HEK293 (cell line): ENCODE data around the gene FAM120C.

Experiments
- BCL6B ChIP-seq: fragments of 450-650 bp; formaldehyde crosslinking; IDR thresholded peaks from 2 replicates; pipeline ENCODE4 v1.5.1; 2017; ENCODE audit warnings: missing biosample characterization, missing genetic modification characterization
- CTCF ChIP-seq: fragments of 450-650 bp; formaldehyde crosslinking; IDR thresholded peaks from 2 replicates; pipeline ENCODE4 v1.5.1; 2016; ENCODE audit warnings: missing biosample characterization, missing genetic modification characterization
- OSR2 ChIP-seq: fragments of 450-650 bp; formaldehyde crosslinking; IDR thresholded peaks from 2 replicates; pipeline ENCODE4 v1.5.1; 2016; ENCODE audit warnings: missing biosample characterization, missing genetic modification characterization
- REST ChIP-seq: fragments of 450-650 bp; formaldehyde crosslinking; IDR thresholded peaks from 2 replicates; pipeline ENCODE4 v1.5.1; 2016; ENCODE audit warnings: missing biosample characterization, missing genetic modification characterization
- TSHZ1 ChIP-seq: fragments of 450-650 bp; formaldehyde crosslinking; IDR thresholded peaks from 2 replicates; pipeline ENCODE4 v1.5.1; 2016; ENCODE audit warnings: missing biosample characterization, missing genetic modification characterization, borderline replicate concordance
- ZNF140 ChIP-seq: fragments of 450-650 bp; formaldehyde crosslinking; IDR thresholded peaks from 2 replicates; pipeline ENCODE4 v1.5.1; 2016; ENCODE audit warnings: missing biosample characterization, missing genetic modification characterization
- ZNF184 ChIP-seq: fragments of 450-650 bp; IDR thresholded peaks from 2 replicates; pipeline ENCODE4 v1.5.1; 2018; ENCODE audit warnings: missing biosample characterization, mild to moderate bottlenecking, missing genetic modification characterization
- ZNF423 ChIP-seq: fragments of 450-650 bp; formaldehyde crosslinking; IDR thresholded peaks from 2 replicates; pipeline ENCODE4 v1.5.1; 2016; ENCODE audit warnings: missing biosample characterization, missing genetic modification characterization
- ZNF510 ChIP-seq: fragments of 450-650 bp; formaldehyde crosslinking; IDR thresholded peaks from 2 replicates; pipeline ENCODE4 v1.5.1; 2018; ENCODE audit warnings: mild to moderate bottlenecking, missing genetic modification characterization, missing biosample characterization; ENCODE audit not compliant: insufficient replicate concordance
- ZNF561 ChIP-seq: fragments of 450-650 bp; IDR thresholded peaks from 2 replicates; pipeline ENCODE4 v1.5.1; 2018; ENCODE audit warnings: missing biosample characterization, missing genetic modification characterization, borderline replicate concordance
- ZNF639 ChIP-seq: fragments of 450-650 bp; formaldehyde crosslinking; IDR thresholded peaks from 2 replicates; pipeline ENCODE4 v1.5.1; 2016; ENCODE audit warnings: missing biosample characterization, missing genetic modification characterization
- ZNF670 ChIP-seq: fragments of 450-650 bp; formaldehyde crosslinking; IDR thresholded peaks from 2 replicates; pipeline ENCODE4 v1.5.1; 2016; ENCODE audit warnings: missing biosample characterization, missing genetic modification characterization, low read depth
- ZNF76 ChIP-seq: fragments of 450-650 bp; formaldehyde crosslinking; IDR thresholded peaks from 2 replicates; pipeline ENCODE4; 2016; ENCODE audit warnings: low read depth, missing biosample characterization, missing genetic modification characterization, borderline replicate concordance
- ZXDB ChIP-seq: fragments of 450-650 bp; formaldehyde crosslinking; IDR thresholded peaks from 2 replicates; pipeline ENCODE4 v1.5.1; 2016; ENCODE audit warnings: missing biosample characterization, missing genetic modification characterization

GRCh38 chrX:54182194-54182863, 725 bp downstream of the FAM120C start:
- TF ChIP-seq ZNF670 (tag by site-specific recombination) (no peak), CTCF (no peak), REST (tag by site-specific recombination) (no peak), BCL6B (no peak), ZNF423 (tag by site-specific recombination) (no peak), ZNF510 (tag by site-specific recombination) (no peak), ZNF561 (tag by site-specific recombination) (peak; percentile 73), OSR2 (tag by site-specific recombination) (no peak), ZNF639 (0 out of 2 replicates have a peak, but pooled peaks have one; percentile 18), ZNF140 (tag by site-specific recombination) (no peak), ZXDB (tag by site-specific recombination) (peak; percentile 44; the same call in 1 of the 2 replicates), ZNF76 (peak; percentile 60), ZNF184 (tag by site-specific recombination) (no peak), TSHZ1 (tag by site-specific recombination) (no peak)
